Neural progenitor cell (in vitro differentiated cells): Measurements from ENCODE around the gene SLC15A3.

Source experiments
- EZH2 ChIP-seq: fragments of 200-600 bp; sonication (generic); IDR thresholded peaks from 2 replicates; pipeline ENCODE4 v1.6.1; 2017; ENCODE audit warnings: antibody characterized with exemption, mild to moderate bottlenecking, moderate library complexity
- TF ChIP-seq, protein P1 (sequence below): fragments of 200-600 bp; sonication (generic); IDR thresholded peaks from 2 replicates; pipeline ENCODE4 v1.5.1; 2017; ENCODE audit warnings: antibody characterized with exemption, mild to moderate bottlenecking

- TF ChIP-seq, protein P1, sequence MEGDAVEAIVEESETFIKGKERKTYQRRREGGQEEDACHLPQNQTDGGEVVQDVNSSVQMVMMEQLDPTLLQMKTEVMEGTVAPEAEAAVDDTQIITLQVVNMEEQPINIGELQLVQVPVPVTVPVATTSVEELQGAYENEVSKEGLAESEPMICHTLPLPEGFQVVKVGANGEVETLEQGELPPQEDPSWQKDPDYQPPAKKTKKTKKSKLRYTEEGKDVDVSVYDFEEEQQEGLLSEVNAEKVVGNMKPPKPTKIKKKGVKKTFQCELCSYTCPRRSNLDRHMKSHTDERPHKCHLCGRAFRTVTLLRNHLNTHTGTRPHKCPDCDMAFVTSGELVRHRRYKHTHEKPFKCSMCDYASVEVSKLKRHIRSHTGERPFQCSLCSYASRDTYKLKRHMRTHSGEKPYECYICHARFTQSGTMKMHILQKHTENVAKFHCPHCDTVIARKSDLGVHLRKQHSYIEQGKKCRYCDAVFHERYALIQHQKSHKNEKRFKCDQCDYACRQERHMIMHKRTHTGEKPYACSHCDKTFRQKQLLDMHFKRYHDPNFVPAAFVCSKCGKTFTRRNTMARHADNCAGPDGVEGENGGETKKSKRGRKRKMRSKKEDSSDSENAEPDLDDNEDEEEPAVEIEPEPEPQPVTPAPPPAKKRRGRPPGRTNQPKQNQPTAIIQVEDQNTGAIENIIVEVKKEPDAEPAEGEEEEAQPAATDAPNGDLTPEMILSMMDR: no peak
- no peak for TF ChIP-seq EZH2
Observed at GRCh38 chr11:60918251-60918938, 33.6 kb downstream of the SLC15A3 start.
